Stimulated activated CD8-positive, alpha-beta memory T cell treated with anti-CD3 and anti-CD28 coated beads, Interleukin-4, amount 100 ng/mL, for 24 hours (primary cell): ENCODE measurements around the gene PDE6H.

ENCODE experiments used
- DNase-seq: peaks from one replicate; pipeline ENCODE4 v3.0.0-alpha.2; 2020; ENCODE audit warnings: low read depth

The PDE6H gene

GRCh38 chr12:15001733-15002382, 29.0 kb downstream of the PDE6H start:
- no peak for DNase-seq

GRCh38 chr12:15004421-15004820, 31.6 kb downstream of the PDE6H start:
- DNase-seq, result no peak

- DNase-seq, result no peak
These were observed 32.2 kb downstream of the PDE6H start for GRCh38 chr12:15005064-15005463.

- no peak for DNase-seq
These were observed 34.7 kb downstream of the PDE6H start for GRCh38 chr12:15007551-15007950.

- no peak for DNase-seq
These were observed 38.3 kb downstream of the PDE6H start for GRCh38 chr12:15011162-15011561.

- DNase-seq, result no peak
These were observed 40.9 kb downstream of the PDE6H start for GRCh38 chr12:15013634-15014179.

GRCh38 chr12:15014708-15015107, 41.9 kb downstream of the PDE6H start:
- DNase-seq, result no peak

GRCh38 chr12:15015121-15015520, 42.3 kb downstream of the PDE6H start:
- no peak for DNase-seq

- no peak for DNase-seq
These were observed 47.3 kb downstream of the PDE6H start for GRCh38 chr12:15020156-15020555.
